ENCODE measurements around the gene TCF7. TPM values are rescaled to one million over a fixed set of nuclear protein-coding genes. Genes with fewer than 3 reads are reported as not detected.

The TCF7 gene
- total and polyA plus RNA-seq, 12 donors, result 2.8 to 9.6 (median 6.3) TPM

DNA sequence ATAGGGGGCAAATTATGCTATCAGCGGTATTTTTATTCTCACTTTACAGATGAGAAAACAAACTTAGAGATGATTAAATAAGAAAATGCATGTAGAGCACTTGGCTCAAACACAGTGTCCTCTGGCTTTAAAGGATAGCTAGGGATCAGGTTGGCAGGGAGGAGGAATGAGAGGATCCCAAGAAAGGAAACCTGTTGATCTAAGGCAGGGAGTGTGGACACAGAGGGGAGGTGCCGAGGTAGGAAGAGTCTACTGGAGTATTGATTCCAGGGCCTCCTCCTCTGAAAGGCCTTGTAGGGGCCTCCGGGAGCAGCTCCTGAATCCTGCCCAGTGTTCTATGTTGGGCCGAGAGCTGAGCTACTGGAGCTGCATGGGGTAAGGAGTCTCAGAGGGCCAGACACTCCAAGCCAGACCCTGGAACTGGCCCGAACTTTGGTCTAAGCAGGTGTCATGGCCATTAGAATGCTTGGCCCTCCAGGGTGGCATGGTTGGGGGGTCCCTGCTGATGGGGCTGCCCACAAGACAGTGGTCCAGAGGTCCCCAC is 30.4 kb upstream of the TCF7 start:
- TF ChIP-seq POLR2A (IDR thresholded peaks at IDR 0.05), result no peak
- TF ChIP-seq, protein P1, sequence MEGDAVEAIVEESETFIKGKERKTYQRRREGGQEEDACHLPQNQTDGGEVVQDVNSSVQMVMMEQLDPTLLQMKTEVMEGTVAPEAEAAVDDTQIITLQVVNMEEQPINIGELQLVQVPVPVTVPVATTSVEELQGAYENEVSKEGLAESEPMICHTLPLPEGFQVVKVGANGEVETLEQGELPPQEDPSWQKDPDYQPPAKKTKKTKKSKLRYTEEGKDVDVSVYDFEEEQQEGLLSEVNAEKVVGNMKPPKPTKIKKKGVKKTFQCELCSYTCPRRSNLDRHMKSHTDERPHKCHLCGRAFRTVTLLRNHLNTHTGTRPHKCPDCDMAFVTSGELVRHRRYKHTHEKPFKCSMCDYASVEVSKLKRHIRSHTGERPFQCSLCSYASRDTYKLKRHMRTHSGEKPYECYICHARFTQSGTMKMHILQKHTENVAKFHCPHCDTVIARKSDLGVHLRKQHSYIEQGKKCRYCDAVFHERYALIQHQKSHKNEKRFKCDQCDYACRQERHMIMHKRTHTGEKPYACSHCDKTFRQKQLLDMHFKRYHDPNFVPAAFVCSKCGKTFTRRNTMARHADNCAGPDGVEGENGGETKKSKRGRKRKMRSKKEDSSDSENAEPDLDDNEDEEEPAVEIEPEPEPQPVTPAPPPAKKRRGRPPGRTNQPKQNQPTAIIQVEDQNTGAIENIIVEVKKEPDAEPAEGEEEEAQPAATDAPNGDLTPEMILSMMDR (IDR thresholded peaks at IDR 0.05), result no peak
- no peak for DNase-seq
- H3K27me3 ChIP-seq, result no peaks in the 10 kb centered on the region
- 87 to 94% (median 90%) methylated on average over 4 to 5 of the region's 5 CpGs for WGBS, 4 donors
- H3K4me1 ChIP-seq (replicated peaks in 1 of 2), result no peaks in the 10 kb centered on the region
- no peaks in the 10 kb centered on the region for H3K9me3 ChIP-seq (replicated peaks in 1 of 3)
- intact Hi-C loops (cut with DNase I), result loop anchor here in 1 of 2 donors (5.0 kb wide), 1 partner anchor 157 kb away; no protein-coding TSS in a partner anchor
- H3K4me3 ChIP-seq, result no peak overlapping the region
- no peak overlapping the region for H3K27ac ChIP-seq
- H3K36me3 ChIP-seq (replicated peaks in 1 of 2), result no peaks in the 10 kb centered on the region

DNA sequence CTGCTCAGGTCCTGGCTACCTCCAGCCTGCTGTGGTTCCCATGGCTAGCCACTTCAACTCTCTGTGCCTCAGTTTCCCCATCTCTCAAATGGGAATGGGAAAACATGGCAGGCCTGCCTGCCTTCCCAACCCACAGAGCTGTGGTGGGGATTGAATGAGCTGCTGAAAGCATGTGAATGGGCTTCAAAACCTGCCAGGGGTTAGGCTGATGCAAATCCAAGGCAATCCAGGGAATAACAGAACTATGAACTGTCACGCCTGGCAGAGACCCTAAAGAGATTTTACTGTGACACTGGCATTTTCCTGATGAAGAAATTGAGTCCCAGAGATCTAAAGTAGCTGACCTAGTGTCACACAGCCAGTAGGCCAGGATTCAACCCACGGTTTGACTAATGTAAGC is 29.9 kb upstream of the TCF7 start:
- intact Hi-C loops (cut with DNase I), result loop anchor here in 1 of 2 donors (5.0 kb wide), 1 partner anchor 157 kb away; no protein-coding TSS in a partner anchor
- Histone ChIP-seq H3K27me3 (no peaks in the 10 kb centered on the region), H3K36me3 (replicated peaks in 1 of 2) (no peaks in the 10 kb centered on the region), H3K9me3 (replicated peaks in 1 of 3) (no peaks in the 10 kb centered on the region), H3K4me3 (no peak overlapping the region), H3K27ac (no peak overlapping the region), H3K4me1 (replicated peaks in 1 of 2) (no peaks in the 10 kb centered on the region)
- no peak for DNase-seq
- 47 to 83% (median 64%) methylated on average over 2 of the region's 2 CpGs for WGBS, 4 donors
- TF ChIP-seq, protein P1 (IDR thresholded peaks at IDR 0.05), result no peak
- no peak for TF ChIP-seq POLR2A (IDR thresholded peaks at IDR 0.05)

DNA sequence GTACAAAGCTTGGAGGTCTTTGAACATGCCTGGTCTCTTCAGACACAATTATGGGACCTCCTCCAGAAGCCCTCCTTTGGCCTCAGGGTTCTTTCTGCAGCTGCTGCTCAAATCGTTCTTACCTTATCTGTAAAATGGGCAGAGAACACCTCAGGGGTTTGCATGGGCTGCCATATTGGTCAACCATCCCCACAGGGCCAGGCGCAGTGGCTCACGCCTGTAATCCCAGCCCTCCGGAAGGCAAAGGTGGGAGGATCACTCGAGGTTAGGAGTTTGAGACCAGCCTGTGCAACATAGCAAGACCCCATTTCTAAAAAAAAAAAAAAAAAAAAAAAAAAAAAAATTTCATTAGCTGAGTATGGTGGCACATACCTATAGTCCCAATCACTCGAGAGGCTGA is 29.1 kb upstream of the TCF7 start:
- DNase-seq, result no peak
- H3K4me1 ChIP-seq (replicated peaks in 1 of 2), result no peaks in the 10 kb centered on the region
- H3K27me3 ChIP-seq, result no peaks in the 10 kb centered on the region
- intact Hi-C loops (cut with DNase I), result no loop called here
- H3K4me3 ChIP-seq, result no peak overlapping the region
- H3K9me3 ChIP-seq (replicated peaks in 1 of 3), result no peaks in the 10 kb centered on the region
- TF ChIP-seq, protein P1 (IDR thresholded peaks at IDR 0.05), result no peak
- no peak for TF ChIP-seq POLR2A (IDR thresholded peaks at IDR 0.05)
- WGBS, 4 donors, result 73 to 86% (median 81%) methylated on average over 2 to 6 of the region's 6 CpGs
- H3K36me3 ChIP-seq (replicated peaks in 1 of 2), result no peaks in the 10 kb centered on the region
- no peak overlapping the region for H3K27ac ChIP-seq

DNA sequence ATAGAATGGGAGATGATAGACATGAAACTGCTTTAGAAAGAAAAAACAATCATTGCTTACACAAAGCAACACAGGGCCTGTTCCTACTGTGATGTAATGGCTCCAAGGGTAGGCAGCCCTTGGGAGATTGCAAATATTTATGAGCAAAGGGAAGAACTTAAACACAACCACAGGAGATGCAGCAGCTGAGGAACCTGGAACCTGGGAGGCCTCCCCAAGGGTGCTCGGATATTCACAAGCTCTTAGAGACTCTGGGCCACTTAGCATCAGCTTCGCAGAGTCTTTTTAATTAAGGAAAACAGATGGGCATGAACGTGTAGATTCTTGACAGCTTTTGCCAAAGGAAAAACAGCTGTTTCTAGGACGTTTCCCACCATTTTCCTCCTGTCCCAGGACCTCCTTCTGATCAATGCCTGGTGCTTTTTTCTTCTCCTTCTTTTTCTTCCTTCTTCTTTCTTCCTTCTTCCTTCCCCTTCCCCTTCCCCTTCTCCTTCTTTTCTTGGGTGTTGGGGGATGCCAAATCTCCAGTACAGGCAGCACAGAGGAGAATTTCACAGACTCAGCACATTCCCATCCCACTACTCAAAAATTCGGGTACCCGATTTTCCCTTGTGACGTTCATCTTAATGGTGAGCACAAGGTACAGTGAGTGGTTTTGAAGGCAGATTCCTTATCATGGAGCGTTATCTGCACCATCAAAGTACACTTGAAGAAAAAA is 28.1 kb upstream of the TCF7 start:
- H3K27me3 ChIP-seq, result no peaks in the 10 kb centered on the region

More for the DNA sequence above, 28.1 kb upstream of the TCF7 start:
- DNase-seq, result no peak
- 76 to 83% (median 79%) methylated on average over 7 to 8 of the region's 8 CpGs for WGBS, 4 donors
- Histone ChIP-seq H3K4me1 (replicated peaks in 1 of 2) (no peaks in the 10 kb centered on the region), H3K36me3 (replicated peaks in 1 of 2) (no peaks in the 10 kb centered on the region), H3K9me3 (replicated peaks in 1 of 3) (no peaks in the 10 kb centered on the region), H3K27ac (no peak overlapping the region), H3K4me3 (no peak overlapping the region)
- intact Hi-C loops (cut with DNase I), result no loop called here
- TF ChIP-seq POLR2A (IDR thresholded peaks at IDR 0.05), result no peak
- TF ChIP-seq, protein P1 (IDR thresholded peaks at IDR 0.05), result no peak
